Stimulated activated CD4-positive, alpha-beta T cell treated with anti-CD3 and anti-CD28 coated beads, Interleukin-2, amount 100 ng/mL, for 48 hours (primary cell): ENCODE results near the gene ADAT2.
"Not testable (repeated sequence)": the region's sequence is repeated elsewhere in the genome, so short reads cannot be mapped to it uniquely, and the experiment has no call there.

Experiments
- DNase-seq, 2 donors: peaks; one replicate each; pipeline ENCODE4 v3.0.0-alpha.2; 2020

The ADAT2 gene

GRCh38 chr6:143450453-143451371 is at the start of gene ADAT2, which contains the start of gene PEX3:
TSS of gene ADAT2 (minus strand) at chr6:143450695. CDS start at chr6:143450658, 37 bp downstream.
TSS of gene PEX3 (plus strand) at chr6:143450805. CDS start at chr6:143451043, 238 bp downstream.
- DNase-seq = peak; percentile 86 to 87

GRCh38 chr6:143498428-143498827 is 47.9 kb upstream of the ADAT2 start:
- DNase-seq = no peak

GRCh38 chr6:143496974-143497373 is 46.5 kb upstream of the ADAT2 start:
- DNase-seq = no peak

GRCh38 chr6:143490775-143491174 is 40.3 kb upstream of the ADAT2 start:
- DNase-seq = no peak

GRCh38 chr6:143490244-143490643 is 39.7 kb upstream of the ADAT2 start:
- DNase-seq = no peak

GRCh38 chr6:143486752-143487151 is 36.3 kb upstream of the ADAT2 start:
- DNase-seq = no peak

GRCh38 chr6:143485967-143486366 is 35.5 kb upstream of the ADAT2 start:
- DNase-seq = no peak

GRCh38 chr6:143482593-143482992 is 32.1 kb upstream of the ADAT2 start:
- DNase-seq = no peak

GRCh38 chr6:143478479-143479062 is 28.1 kb upstream of the ADAT2 start:
- no peak for DNase-seq

GRCh38 chr6:143476545-143476944 is 26.1 kb upstream of the ADAT2 start:
- DNase-seq = no peak

- DNase-seq = no peak
Observed at GRCh38 chr6:143471822-143472221, 21.3 kb upstream of the ADAT2 start.

GRCh38 chr6:143468823-143469222 is 18.3 kb upstream of the ADAT2 start:
- not testable (repeated sequence) for DNase-seq

GRCh38 chr6:143468026-143468425 is 17.5 kb upstream of the ADAT2 start:
- no peak for DNase-seq

GRCh38 chr6:143465546-143465945 is 15.1 kb upstream of the ADAT2 start:
- no peak for DNase-seq

- no peak for DNase-seq
Observed at GRCh38 chr6:143457563-143458359, 7.3 kb upstream of the ADAT2 start.

- DNase-seq = no peak
Observed at GRCh38 chr6:143451531-143451930, 1.0 kb upstream of the ADAT2 start.

- DNase-seq = peak; percentile 23 to 28
Observed at GRCh38 chr6:143449714-143450452, 612 bp downstream of the ADAT2 start.

- no peak for DNase-seq
Observed at GRCh38 chr6:143449082-143449713, 1.3 kb downstream of the ADAT2 start.

GRCh38 chr6:143447865-143448264 is 2.6 kb downstream of the ADAT2 start:
- DNase-seq = not testable (repeated sequence)

- no peak for DNase-seq
Observed at GRCh38 chr6:143443096-143443495, 7.4 kb downstream of the ADAT2 start.

GRCh38 chr6:143441680-143442545 is 8.6 kb downstream of the ADAT2 start:
- no peak for DNase-seq
